Brain microvascular endothelial cell (primary cell): ENCODE measurements around the gene ASB10.

Experiments used
- DNase-seq: peaks from one replicate; pipeline ENCODE4 v3.0.0-alpha.2; 2020
- H3K27ac ChIP-seq: fragments of 250-450 bp; sonication (Bioruptor Pico); 2 replicates; pipeline ENCODE4 v1.5.1; 2020; ENCODE audit warnings: mild to moderate bottlenecking, moderate library complexity
- H3K27me3 ChIP-seq: fragments of 250-450 bp; sonication (Bioruptor Pico); replicated peaks from 2 replicates; pipeline ENCODE4 v1.5.1; 2020; ENCODE audit warnings: mild to moderate bottlenecking
- H3K36me3 ChIP-seq: fragments of 250-450 bp; sonication (Bioruptor Pico); replicated peaks from 2 replicates; pipeline ENCODE4 v1.5.1; 2020; ENCODE audit warnings: mild to moderate bottlenecking
- H3K4me3 ChIP-seq: 2 replicates; pipeline ENCODE4 v1.5.1; 2011; ENCODE audit warnings: low read depth, mild to moderate bottlenecking, control low read depth, low read length, moderate library complexity
- in situ Hi-C: cut with HindIII; loops from 2 replicates; pipeline ENCODE4 v1.10.0; 2017; ENCODE audit warnings: low sequenced_read_pairs, low pct_ligation_motif_present
- TF ChIP-seq, protein P1 (sequence below): IDR thresholded peaks from 2 replicates; pipeline ENCODE4 v1.5.1; 2011; ENCODE audit warnings: low read depth, mild to moderate bottlenecking, moderate library complexity, low read length, control low read depth, inconsistent platforms; ENCODE audit errors: missing control alignments

ASB10 gene

GRCh38 chr7:151207804-151208203 lies 20.8 kb upstream of the ASB10 start:
- no peak overlapping the region for H3K27ac ChIP-seq
- in situ Hi-C loops = no loop called here
- peaks cover 6% of the 10 kb centered on the region for H3K36me3 ChIP-seq
- H3K4me3 ChIP-seq = no peak overlapping the region
- peaks cover 7% of the 10 kb centered on the region for H3K27me3 ChIP-seq
- no peak for DNase-seq
- TF ChIP-seq, protein P1, sequence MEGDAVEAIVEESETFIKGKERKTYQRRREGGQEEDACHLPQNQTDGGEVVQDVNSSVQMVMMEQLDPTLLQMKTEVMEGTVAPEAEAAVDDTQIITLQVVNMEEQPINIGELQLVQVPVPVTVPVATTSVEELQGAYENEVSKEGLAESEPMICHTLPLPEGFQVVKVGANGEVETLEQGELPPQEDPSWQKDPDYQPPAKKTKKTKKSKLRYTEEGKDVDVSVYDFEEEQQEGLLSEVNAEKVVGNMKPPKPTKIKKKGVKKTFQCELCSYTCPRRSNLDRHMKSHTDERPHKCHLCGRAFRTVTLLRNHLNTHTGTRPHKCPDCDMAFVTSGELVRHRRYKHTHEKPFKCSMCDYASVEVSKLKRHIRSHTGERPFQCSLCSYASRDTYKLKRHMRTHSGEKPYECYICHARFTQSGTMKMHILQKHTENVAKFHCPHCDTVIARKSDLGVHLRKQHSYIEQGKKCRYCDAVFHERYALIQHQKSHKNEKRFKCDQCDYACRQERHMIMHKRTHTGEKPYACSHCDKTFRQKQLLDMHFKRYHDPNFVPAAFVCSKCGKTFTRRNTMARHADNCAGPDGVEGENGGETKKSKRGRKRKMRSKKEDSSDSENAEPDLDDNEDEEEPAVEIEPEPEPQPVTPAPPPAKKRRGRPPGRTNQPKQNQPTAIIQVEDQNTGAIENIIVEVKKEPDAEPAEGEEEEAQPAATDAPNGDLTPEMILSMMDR = no peak

DNA sequence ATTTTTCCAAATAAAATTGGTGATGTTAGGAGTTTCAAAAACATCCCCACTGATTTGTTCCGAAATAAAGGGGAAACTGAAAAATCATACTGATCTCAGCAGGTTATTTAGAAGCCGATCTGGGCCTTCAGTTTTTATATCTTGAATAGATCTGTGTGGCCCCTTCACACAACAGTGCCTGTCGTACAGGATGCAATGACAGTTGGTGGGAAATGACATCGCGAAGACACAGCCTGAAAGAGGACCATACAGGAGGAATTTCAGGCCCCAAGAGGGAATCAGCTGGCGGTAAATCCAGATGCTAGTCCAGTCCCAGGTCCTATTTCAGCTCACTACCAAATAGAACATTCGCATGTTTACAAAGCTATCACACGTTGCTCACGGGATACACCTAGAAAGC lies 20.3 kb upstream of the ASB10 start:
- Histone ChIP-seq H3K27me3 (peaks cover 8% of the 10 kb centered on the region), H3K27ac (no peak overlapping the region), H3K4me3 (no peak overlapping the region), H3K36me3 (peaks cover 1% of the 10 kb centered on the region)
- TF ChIP-seq, protein P1 = no peak
- no peak for DNase-seq
- in situ Hi-C loops = no loop called here

GRCh38 chr7:151206914-151207313 lies 19.9 kb upstream of the ASB10 start:
- no peaks in the 10 kb centered on the region for H3K36me3 ChIP-seq
- H3K27ac ChIP-seq = no peak overlapping the region
- in situ Hi-C loops = no loop called here

DNA sequence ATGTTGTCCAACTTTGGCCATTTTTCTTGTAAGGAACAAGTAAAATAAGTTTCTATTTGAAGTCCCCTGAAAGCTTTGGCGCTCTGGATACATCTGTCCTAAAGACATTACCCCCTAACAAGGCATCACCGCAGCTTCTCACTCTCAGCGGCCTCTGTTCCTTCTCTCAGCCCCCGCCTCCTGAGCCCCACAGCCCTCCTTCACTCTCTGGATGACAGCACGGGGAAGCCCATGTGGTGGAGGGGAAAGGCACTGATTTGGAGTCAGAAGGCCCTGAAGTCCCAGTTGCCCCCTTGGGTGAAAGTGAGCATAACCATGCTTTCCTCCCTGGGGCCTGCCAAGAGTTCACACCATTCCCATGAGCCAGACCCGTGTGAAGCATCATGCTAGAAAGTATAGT lies 18.7 kb upstream of the ASB10 start:
- TF ChIP-seq, protein P1 = no peak
- Histone ChIP-seq H3K27ac (no peak overlapping the region), H3K4me3 (no peak overlapping the region)

More at GRCh38 chr7:151206914-151207313, 19.9 kb upstream of the ASB10 start:
- TF ChIP-seq, protein P1 = no peak
- peaks cover 10% of the 10 kb centered on the region for H3K27me3 ChIP-seq
- H3K4me3 ChIP-seq = no peak overlapping the region
- DNase-seq = no peak

DNA sequence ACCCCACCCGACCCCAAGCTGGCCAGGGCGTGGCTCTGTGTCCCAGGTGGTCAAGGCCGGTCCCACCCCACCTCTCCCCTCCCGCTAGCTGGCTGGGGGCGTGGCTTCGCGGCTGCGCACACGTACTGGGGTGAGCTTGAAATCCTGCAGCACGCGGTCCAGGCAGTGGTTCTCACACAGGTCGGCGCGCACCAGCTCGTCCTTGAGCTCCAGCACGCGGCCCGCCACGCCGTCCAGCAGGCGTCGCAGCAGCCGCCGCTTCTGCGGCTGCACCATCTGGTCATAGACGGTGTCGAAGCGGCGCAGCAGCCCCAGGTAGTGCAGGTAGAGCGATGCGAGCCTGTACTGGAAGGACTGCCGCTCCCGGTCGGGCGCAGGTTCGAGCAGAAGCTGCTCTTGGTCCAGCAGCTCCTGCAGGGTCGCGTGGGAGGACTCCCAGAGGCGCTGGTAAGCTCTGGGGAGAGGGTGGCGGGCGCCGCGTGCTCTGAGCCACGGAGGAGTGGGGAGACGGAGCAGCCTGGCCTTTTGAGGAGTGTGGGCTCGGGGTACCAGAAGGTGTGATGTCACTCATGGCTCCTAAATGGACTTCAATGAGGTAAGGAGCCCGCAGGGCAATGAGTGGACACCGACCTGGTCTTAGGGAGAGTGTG lies 17.5 kb upstream of the ASB10 start:
- Histone ChIP-seq H3K27me3 (peaks cover 14% of the 10 kb centered on the region), H3K36me3 (no peaks in the 10 kb centered on the region), H3K27ac (no peak overlapping the region), H3K4me3 (no peak overlapping the region)
- TF ChIP-seq, protein P1 = no peak
- in situ Hi-C loops = no loop called here
- DNase-seq = no peak

More for the DNA sequence above, 18.7 kb upstream of the ASB10 start:
- no peaks in the 10 kb centered on the region for H3K36me3 ChIP-seq
- no peak for DNase-seq
- in situ Hi-C loops = no loop called here
- peaks cover 14% of the 10 kb centered on the region for H3K27me3 ChIP-seq

DNA sequence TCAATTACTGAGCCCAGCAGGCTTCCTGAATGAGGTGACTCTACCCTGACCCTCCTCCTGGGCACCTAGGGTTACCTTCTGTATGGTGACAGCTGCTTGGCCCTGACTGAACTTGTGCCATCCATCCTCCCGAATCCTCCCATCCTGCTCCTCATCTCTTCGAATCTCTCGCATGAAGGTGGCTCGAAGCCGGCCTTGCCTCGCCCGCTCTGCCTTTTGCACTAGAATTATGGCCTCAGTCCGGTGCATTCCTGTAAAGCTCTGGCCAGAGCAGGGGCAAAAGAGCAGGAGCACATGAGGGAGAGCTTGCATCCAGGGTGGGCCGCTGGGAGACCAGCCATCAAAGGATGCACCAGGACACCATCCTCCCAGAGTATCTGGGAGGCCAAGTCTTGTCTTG lies 15.8 kb upstream of the ASB10 start:
- in situ Hi-C loops = no loop called here
- no peak for DNase-seq
- H3K27ac ChIP-seq = no peak overlapping the region
- no peaks in the 10 kb centered on the region for H3K36me3 ChIP-seq
- TF ChIP-seq, protein P1 = no peak
- H3K27me3 ChIP-seq = peaks cover 19% of the 10 kb centered on the region
- H3K4me3 ChIP-seq = no peak overlapping the region
